Activated naive CD4-positive, alpha-beta T cell treated with anti-CD3 and anti-CD28 coated beads for 36 hours (primary cell): Measurements from ENCODE around the gene ABCF3. TPM values are rescaled to one million over a fixed set of nuclear protein-coding genes. Genes with fewer than 3 reads are reported as not detected.
"Not testable (repeated sequence)": the region's sequence is repeated elsewhere in the genome, so short reads cannot be mapped to it uniquely, and the experiment has no call there.

Source experiments
- CTCF ChIA-PET: fragments of 350-600 bp; sonication (Branson Sonifier 250); formaldehyde crosslinking; loops from one replicate; lab custom pipeline; 2021; ENCODE audit warnings: antibody characterized with exemption; lab: Charles Lee
- DNase-seq: peaks from one replicate; pipeline ENCODE4 v3.0.0-alpha.2; 2020
- H3K27ac Mint-ChIP-seq: one replicate; pipeline ENCODE4 v1.8.0; 2021; ENCODE audit warnings: mild to moderate bottlenecking, mixed read lengths
- H3K27me3 Mint-ChIP-seq: one replicate; pipeline ENCODE4 v1.8.0; 2021; ENCODE audit warnings: low read depth, mixed read lengths
- H3K36me3 Mint-ChIP-seq: one replicate; pipeline ENCODE4 v1.8.0; 2021; ENCODE audit warnings: low read depth, mixed read lengths
- H3K4me1 Mint-ChIP-seq: one replicate; pipeline ENCODE4 v1.8.0; 2021; ENCODE audit warnings: low read depth, mixed read lengths
- H3K4me3 Mint-ChIP-seq: one replicate; pipeline ENCODE4 v1.8.0; 2021; ENCODE audit warnings: mild to moderate bottlenecking, moderate library complexity, mixed read lengths
- H3K9me3 Mint-ChIP-seq: one replicate; pipeline ENCODE4 v1.8.0; 2021; ENCODE audit warnings: mixed read lengths
- intact Hi-C: fragments of 100-400 bp; cut with micrococcal nuclease; formaldehyde crosslinking; loops from one replicate; pipeline ENCODE4 v1.15.1; 2023
- total RNA-seq, 2 experiments: library from RNA; stranded (reverse); gene quantifications; one replicate each; pipeline ENCODE4 v1.2.3, GENCODE V29; 2021

Gene ABCF3
- total RNA-seq, 2 experiments from 2014 or later, result 38.5 to 39.1 TPM

DNA sequence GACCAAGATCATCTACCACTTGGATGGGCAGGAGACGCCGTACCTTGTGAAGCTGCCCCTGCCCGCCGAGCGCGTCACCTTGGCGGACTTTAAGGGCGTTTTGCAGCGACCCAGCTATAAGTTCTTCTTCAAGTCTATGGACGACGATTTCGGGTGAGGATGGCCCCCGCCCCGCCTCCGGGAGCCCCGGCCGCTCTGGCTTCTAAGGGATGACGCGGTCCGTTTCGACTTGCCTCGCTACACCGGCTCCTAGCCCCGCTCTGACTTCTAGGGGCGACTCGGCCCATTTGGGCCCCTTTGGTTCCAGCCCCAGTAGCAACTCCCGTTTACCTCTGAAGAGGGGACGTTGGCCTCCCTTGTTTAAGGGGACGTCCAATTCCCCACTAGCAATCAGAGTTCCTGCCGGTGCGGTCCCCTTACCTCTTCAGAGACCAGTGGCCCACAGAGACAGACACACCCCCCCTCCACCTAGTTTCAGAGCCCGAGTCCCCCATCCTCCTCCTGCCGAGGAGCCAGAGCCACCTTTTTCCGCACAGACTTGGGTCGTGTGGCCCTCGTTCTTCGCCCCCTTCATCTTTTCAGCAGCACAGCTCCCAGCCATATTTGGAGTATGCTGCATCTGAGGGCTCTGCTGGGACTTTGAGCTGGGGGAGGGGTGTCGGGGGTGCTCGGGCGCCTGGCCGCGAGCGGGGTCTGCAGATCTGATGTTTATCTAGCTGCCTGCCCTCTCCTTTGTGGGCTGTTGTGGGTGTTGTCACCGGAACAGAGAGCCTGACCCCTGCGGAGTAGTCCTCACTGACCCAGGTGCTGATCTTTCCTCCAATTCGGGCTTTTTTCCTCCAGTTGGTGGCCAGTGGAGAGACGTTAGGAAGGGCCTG is 30.1 kb upstream of the ABCF3 start:
- intact Hi-C loops, result loop anchor here (1.0 kb wide), 4 partner anchors 18 to 93 kb away; partner anchors contain the start of genes ABCF3, AP2M1, EEF1AKMT4 and EIF2B5
- no peaks in the 10 kb centered on the region for H3K36me3 Mint-ChIP-seq
- H3K4me3 Mint-ChIP-seq, result peak overlapping the region; percentile 94
- H3K27ac Mint-ChIP-seq, result peak overlapping the region; percentile 66
- no peaks in the 10 kb centered on the region for H3K9me3 Mint-ChIP-seq
- H3K27me3 Mint-ChIP-seq, result no peaks in the 10 kb centered on the region
- H3K4me1 Mint-ChIP-seq, result peaks cover 23% of the 10 kb centered on the region
- CTCF ChIA-PET, result interaction anchor here (0.9 to 1.6 kb wide), 4 partner anchors 18 to 271 kb away, joined by 3 to 7 read pairs (median 3); partner anchors contain the start of gene PARL
- DNase-seq, result peak; percentile 62

DNA sequence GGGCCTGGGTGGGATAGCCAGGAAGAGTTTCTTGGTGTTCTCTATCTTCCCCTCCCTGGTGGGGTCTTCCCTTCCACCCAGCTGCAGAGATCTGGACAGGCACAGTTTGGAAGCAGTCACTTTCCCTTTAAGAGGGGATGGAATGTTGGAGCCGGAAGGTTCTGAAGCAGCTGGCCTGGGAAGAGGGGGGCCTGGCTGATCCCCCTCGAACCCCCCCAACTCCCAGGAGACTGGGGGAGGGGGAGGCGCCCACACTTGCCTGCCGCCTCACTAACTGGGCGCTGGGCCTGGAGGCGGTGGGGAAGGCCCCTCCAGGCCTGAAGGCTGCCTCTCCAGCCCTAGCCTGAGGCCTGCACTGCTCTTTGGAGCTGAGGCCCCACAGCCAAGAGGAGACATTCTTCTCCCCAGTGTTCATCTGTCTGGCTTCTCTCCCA is 29.5 kb upstream of the ABCF3 start:
- no peaks in the 10 kb centered on the region for H3K9me3 Mint-ChIP-seq
- H3K27ac Mint-ChIP-seq, result no peak overlapping the region
- intact Hi-C loops, result no loop called here
- H3K27me3 Mint-ChIP-seq, result no peaks in the 10 kb centered on the region
- DNase-seq, result no peak
- peaks cover 2% of the 10 kb centered on the region for H3K36me3 Mint-ChIP-seq
- peaks cover 26% of the 10 kb centered on the region for H3K4me1 Mint-ChIP-seq
- CTCF ChIA-PET, result interaction anchor here (0.9 to 1.6 kb wide), 2 partner anchors 71 to 272 kb away, joined by 3 to 7 read pairs; partner anchors contain the start of gene PARL
- peak overlapping the region; percentile 94 for H3K4me3 Mint-ChIP-seq

DNA sequence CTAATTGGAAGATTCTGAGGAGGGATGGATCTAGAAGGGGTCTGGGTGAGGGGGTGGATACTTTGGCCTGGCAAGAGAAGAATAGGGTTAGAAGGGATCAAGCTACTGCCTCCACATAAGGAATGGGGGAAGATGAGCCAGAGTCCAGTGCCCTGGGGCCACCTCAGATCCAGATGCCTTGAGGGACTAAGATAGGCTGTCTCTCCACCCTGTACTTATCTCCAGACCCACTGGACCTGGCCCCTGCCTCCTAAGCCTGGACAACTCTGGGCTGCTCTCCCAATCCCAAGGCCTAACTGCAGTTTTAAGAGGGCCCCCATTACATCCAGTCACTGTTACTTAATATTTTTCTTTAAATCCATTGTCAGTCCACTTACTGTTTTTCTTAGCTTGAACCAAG is 28.8 kb upstream of the ABCF3 start:
- DNase-seq, result no peak
- CTCF ChIA-PET, result interaction anchor here (1.6 kb wide), 1 partner anchor 70 kb away, joined by 7 read pairs; no protein-coding TSS in a partner anchor
- Mint-ChIP-seq H3K9me3 (no peaks in the 10 kb centered on the region), H3K27ac (no peak overlapping the region), H3K4me1 (peaks cover 26% of the 10 kb centered on the region), H3K27me3 (no peaks in the 10 kb centered on the region), H3K4me3 (peak overlapping the region; percentile 94), H3K36me3 (peaks cover 2% of the 10 kb centered on the region)
- intact Hi-C loops, result no loop called here

DNA sequence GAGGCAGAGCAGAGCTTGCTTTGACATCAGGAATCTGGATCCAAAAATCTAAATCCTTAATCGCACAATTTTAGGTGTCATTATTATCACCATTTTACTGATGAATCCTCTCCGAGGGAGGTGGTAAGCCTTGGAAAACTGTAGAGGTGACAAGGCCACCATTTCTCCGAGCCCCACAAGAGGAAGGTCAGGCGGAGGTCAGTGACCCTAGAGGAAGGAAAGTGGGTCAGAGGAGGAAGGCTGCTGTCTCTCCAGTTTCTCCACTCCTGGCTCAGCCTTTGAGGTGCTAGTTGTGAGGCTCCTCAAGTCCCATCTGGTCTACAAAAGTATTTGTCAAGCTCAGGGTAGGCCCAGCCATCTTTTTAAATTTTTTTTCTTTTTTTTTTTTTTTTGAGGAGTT is 27.6 kb upstream of the ABCF3 start:
- CTCF ChIA-PET, result interaction anchor here (0.6 to 0.7 kb wide), 2 partner anchors 141 to 354 kb away, joined by 3 to 4 read pairs; partner anchors contain the start of gene ABCC5
- Mint-ChIP-seq H3K36me3 (peaks cover 4% of the 10 kb centered on the region), H3K27me3 (no peaks in the 10 kb centered on the region), H3K9me3 (no peaks in the 10 kb centered on the region), H3K27ac (no peak overlapping the region), H3K4me1 (peaks cover 26% of the 10 kb centered on the region), H3K4me3 (no peak overlapping the region)
- intact Hi-C loops, result no loop called here
- no peak for DNase-seq

DNA sequence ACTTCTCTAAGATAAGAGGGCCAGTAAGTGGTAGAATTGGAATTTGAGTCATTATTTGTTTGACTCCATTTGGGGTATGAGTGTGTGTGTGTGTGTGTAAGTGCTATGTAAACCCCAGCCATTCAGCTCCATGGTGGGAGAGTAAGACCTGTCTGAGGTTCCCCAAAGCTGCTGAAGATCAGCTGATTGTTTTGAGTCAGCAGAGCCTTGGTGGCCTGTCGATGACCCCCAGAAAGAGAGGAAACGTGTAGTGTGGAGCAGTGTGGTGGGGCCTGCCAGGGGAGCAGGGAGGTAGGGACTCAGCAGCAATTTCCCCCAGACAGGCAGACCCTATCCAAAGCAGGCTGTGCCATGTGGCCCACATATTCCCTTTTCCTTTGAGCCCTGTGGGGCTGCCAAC is 25.5 kb upstream of the ABCF3 start:
- intact Hi-C loops, result no loop called here
- DNase-seq, result no peak

DNA sequence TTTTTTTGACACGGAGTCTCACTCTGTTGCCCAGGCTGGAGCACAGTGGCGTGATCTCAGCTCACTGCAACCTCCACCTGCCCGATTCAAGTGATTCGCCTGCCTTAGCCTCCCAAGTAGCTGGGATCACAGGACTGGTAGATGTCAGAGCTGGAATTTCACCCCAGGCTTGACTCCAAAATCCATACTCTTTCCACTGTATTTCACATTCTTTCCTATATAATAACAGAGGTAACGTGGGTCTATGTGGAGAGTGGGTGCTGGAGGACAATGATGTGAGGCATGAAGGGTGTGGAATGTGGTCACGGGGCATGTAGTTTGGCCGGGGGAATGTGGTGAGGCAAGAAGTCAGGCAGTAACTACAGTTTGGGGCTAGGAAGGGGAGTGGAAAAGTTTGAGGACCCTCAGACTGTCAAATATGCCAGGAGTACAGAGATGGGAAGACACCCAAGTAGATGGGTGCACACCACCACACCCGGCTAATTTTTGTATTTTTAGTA is 23.4 kb upstream of the ABCF3 start:
- H3K36me3 Mint-ChIP-seq, result peaks cover 12% of the 10 kb centered on the region
- H3K27me3 Mint-ChIP-seq, DNase-seq, intact Hi-C loops, H3K9me3 Mint-ChIP-seq, H3K4me3 Mint-ChIP-seq, H3K27ac Mint-ChIP-seq: not testable (repeated sequence)
- CTCF ChIA-PET, result interaction anchor here (0.6 kb wide), 1 partner anchor 65 kb away, joined by 3 read pairs; no protein-coding TSS in a partner anchor
- peaks cover 12% of the 10 kb centered on the region for H3K4me1 Mint-ChIP-seq

More for the DNA sequence above, 25.5 kb upstream of the ABCF3 start:
- CTCF ChIA-PET, result interaction anchor here (1.2 kb wide), 1 partner anchor 89 kb away, joined by 3 read pairs; the partner anchor contains the start of gene EEF1AKMT4
- Mint-ChIP-seq H3K27ac (no peak overlapping the region), H3K4me1 (peaks cover 26% of the 10 kb centered on the region), H3K27me3 (no peaks in the 10 kb centered on the region), H3K36me3 (peaks cover 10% of the 10 kb centered on the region), H3K4me3 (no peak overlapping the region), H3K9me3 (no peaks in the 10 kb centered on the region)

DNA sequence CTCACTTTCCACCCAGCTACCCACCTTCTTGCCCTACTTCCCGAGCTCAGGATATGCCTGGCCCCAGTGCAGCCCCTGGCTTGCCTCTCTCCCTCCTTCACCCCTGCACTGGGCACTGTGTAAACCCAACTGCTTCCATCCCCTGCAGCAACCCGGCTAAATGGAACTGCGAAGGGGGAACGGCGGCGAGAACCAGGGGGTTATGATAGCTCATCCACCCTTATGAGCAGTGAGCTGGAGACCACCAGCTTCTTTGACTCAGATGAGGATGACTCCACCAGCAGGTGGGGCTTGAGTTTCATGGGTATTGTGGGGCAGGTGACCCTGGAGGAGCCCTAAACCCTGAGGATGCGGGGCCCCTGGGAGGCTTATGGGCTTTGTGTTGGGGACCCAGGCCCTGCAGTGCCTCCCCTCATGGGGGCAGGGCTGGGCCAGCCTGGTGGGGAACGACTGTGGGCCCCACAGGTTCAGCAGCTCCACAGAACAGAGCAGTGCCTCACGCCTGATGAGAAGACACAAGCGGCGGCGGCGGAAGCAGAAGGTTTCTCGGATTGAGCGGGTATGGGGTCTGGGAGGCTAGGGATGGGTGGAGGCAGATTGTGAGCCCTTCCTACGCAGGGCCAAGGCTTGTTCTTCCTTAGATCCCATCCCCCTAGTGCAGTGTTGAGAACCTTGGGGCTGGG is 21.2 kb upstream of the ABCF3 start:
- peaks cover 9% of the 10 kb centered on the region for H3K4me1 Mint-ChIP-seq

DNA sequence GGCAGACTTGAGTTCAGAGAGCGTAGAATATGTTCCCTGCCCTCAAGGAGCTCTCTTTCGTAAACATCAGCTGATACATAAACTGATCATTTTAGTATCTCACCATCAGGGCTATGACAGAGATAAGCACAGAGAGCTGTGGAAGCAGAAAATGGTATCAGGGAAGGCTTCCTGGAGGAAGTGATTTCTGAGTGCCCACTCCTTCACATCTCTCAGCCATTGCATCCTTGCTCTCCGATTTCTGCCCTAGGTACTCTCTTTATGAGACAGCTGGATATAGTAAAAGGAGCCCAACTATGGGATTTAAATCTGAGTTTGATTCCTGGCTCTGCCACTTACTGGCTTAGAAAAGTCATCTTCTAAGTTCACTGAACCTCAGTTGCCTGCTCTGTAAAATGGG is 20.5 kb upstream of the ABCF3 start:
- H3K9me3 Mint-ChIP-seq, result no peaks in the 10 kb centered on the region
- DNase-seq, result no peak
- H3K4me1 Mint-ChIP-seq, result peaks cover 3% of the 10 kb centered on the region
- H3K27ac Mint-ChIP-seq, result no peak overlapping the region
- no peaks in the 10 kb centered on the region for H3K27me3 Mint-ChIP-seq
- CTCF ChIA-PET, result no interaction called here
- intact Hi-C loops, result no loop called here
- H3K4me3 Mint-ChIP-seq, result no peak overlapping the region
- H3K36me3 Mint-ChIP-seq, result peaks cover 17% of the 10 kb centered on the region

More for the DNA sequence above, 21.2 kb upstream of the ABCF3 start:
- intact Hi-C loops, result no loop called here
- Mint-ChIP-seq H3K4me3 (no peak overlapping the region), H3K9me3 (no peaks in the 10 kb centered on the region), H3K36me3 (peaks cover 17% of the 10 kb centered on the region), H3K27ac (no peak overlapping the region), H3K27me3 (no peaks in the 10 kb centered on the region)
- CTCF ChIA-PET, result interaction anchor here (1.3 kb wide), 1 partner anchor 85 kb away, joined by 3 read pairs; the partner anchor contains the start of gene EEF1AKMT4
- no peak for DNase-seq

DNA sequence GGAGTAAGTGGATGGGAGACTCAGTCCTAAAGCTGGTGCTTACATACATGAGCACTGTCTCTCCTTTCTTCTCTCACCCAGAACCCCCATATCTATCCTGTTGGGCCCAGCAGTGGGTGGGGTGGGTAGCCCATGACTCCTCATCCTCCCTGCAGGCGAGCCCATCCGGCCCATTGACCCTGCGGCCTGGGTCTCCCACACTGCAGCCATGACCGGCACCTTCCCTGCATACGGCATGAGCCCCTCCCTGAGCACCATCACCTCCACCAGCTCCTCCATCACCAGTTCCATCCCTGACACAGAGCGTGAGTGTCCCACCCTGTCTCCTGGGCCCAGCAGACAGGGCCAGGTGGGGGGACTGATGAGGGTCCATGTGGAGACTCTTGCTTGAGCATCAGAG is 19.3 kb upstream of the ABCF3 start:
- no peaks in the 10 kb centered on the region for H3K4me1 Mint-ChIP-seq
- peaks cover 20% of the 10 kb centered on the region for H3K36me3 Mint-ChIP-seq
- CTCF ChIA-PET, result no interaction called here
- H3K27ac Mint-ChIP-seq, result no peak overlapping the region
- DNase-seq, result no peak
- H3K4me3 Mint-ChIP-seq, result no peak overlapping the region
- no peaks in the 10 kb centered on the region for H3K27me3 Mint-ChIP-seq
- H3K9me3 Mint-ChIP-seq, result no peaks in the 10 kb centered on the region
- intact Hi-C loops, result no loop called here

DNA sequence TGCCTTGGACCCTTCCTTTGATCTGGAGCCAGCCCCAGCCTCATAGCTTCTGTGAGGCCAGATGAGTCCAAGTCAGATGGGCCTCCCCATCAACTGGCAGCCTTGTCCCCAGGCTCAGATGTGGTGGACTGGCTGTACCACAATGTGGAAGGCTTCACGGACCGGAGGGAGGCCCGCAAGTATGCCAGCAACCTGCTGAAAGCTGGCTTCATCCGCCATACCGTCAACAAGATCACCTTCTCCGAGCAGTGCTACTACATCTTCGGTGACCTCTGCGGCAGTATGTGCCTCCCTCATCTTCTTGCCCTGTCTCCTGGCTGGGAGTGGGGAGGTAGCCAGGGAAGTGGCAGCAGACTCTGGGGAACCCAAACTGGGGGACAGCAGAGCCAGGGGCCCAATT is 18.2 kb upstream of the ABCF3 start:
- no peak overlapping the region for H3K27ac Mint-ChIP-seq
- intact Hi-C loops, result no loop called here
- CTCF ChIA-PET, result no interaction called here
- no peaks in the 10 kb centered on the region for H3K9me3 Mint-ChIP-seq
- H3K4me3 Mint-ChIP-seq, result no peak overlapping the region
- DNase-seq, result no peak
- no peaks in the 10 kb centered on the region for H3K4me1 Mint-ChIP-seq
- peaks cover 19% of the 10 kb centered on the region for H3K36me3 Mint-ChIP-seq
- H3K27me3 Mint-ChIP-seq, result no peaks in the 10 kb centered on the region

DNA sequence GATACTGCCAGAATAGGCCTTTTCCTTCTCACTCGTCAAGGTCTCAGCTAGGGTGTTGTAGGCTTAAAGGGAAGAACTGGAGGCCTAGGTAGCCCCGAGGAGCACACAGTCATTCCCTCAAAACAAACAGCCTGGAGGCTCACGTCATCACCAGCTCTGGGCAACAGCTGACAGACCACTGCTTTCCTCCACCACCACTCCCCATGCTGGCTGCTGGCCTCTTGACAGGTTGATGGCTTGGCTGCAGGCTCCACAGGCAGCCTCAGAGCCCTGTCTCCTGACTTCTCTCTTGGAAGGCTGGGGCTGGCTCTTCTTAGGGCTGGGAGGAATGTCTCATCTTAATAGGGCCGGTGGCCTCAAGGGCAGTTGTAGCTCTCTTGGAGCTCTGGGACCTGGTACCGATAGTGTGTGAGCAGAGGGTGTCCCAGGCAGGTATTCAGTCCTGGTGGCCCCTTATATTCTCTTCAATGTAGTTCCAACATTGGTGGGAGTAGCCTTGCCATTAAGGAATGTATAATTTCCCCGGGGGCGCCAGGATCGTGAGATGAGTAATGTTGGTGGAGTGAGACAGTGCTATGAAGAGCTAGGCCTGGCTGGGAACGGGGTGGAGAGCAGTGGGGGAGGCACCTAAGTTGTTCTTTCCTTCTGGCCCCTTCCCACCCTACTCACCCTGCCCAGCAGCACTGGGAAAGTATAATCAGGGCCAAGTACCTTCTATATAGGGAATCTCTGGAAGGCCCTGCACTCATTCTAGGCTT is 17.5 kb upstream of the ABCF3 start:
- no peak for DNase-seq
- Mint-ChIP-seq H3K4me3 (no peak overlapping the region), H3K27me3 (no peaks in the 10 kb centered on the region), H3K4me1 (no peaks in the 10 kb centered on the region), H3K36me3 (peaks cover 19% of the 10 kb centered on the region), H3K27ac (no peak overlapping the region), H3K9me3 (no peaks in the 10 kb centered on the region)
- intact Hi-C loops, result no loop called here
- CTCF ChIA-PET, result no interaction called here
